Omental fat pad (tissue), 4 donors: ENCODE data around the gene LRRC46. TPM values are rescaled to one million over a fixed set of nuclear protein-coding genes. Genes with fewer than 3 reads are reported as not detected.

Source experiments
- ATAC-seq: fragments of 150-250 bp; one replicate; pipeline ENCODE4 v1.9.1; 2016; ENCODE audit warnings: mild to moderate bottlenecking, moderate library complexity; ENCODE audit not compliant: low FRiP score
- DNase-seq: peaks from one replicate; pipeline ENCODE4 v3.0.0-alpha.2; 2019; ENCODE audit warnings: low spot score
- total RNA-seq, 4 donors: library from RNA; depleted of rRNA; stranded (reverse); fragments of >200 nt; gene quantifications; one replicate each; pipeline ENCODE4 v1.1.0, GENCODE V29; 2016
- TF ChIP-seq, protein P1 (sequence below), 3 donors: fragments of 450-650 bp; IDR thresholded peaks; one replicate each; pipeline ENCODE4 v1.5.1; 2016 to 2017; ENCODE audit warnings: antibody characterized with exemption in 3 of 3, mild to moderate bottlenecking in 3 of 3, moderate library complexity in 2 of 3

LRRC46 gene
- total RNA-seq, 4 donors from 2014 or later = 0.24 TPM; not detected in 3

DNA sequence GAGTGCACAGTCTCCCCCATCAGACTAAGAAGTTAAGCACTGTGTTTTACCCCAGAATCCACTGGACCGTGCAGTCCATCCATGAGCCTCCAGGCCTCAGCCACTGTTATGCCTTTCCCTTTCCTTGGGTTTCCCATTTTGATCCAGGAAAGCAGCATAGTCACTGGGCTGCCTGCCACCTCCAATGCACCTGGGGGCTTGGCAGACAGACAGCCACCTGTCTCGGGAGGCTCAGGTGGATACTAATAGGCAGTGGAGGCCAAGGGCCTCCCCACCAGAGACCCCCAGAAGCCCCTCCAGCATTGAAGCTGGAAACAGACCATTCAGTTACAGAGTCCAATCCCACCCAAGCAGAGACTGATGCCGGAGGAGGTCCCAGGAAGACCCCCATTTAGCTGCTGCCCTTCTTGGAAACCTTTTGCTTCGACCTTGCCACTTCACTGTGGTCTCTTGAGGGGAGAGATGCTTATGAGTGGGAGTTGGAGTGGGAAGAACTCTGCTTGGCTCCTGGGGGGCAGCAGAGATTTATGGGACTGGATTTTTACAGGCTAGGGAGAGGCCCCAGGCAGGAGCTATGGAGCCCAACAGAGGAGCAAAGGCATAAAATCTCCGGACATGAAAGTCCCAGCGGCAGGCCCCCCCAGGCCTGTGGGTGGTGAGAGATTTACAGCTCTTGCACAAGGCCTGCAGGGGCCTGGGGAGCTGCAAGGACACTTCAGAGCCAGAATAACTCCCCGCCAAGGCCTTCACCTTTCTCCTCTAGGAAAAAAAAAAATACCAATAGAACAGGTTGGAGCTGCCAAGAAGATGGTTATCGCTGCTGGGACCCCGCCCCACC is 52.3 kb downstream of the LRRC46 start:
- TF ChIP-seq, protein P1, sequence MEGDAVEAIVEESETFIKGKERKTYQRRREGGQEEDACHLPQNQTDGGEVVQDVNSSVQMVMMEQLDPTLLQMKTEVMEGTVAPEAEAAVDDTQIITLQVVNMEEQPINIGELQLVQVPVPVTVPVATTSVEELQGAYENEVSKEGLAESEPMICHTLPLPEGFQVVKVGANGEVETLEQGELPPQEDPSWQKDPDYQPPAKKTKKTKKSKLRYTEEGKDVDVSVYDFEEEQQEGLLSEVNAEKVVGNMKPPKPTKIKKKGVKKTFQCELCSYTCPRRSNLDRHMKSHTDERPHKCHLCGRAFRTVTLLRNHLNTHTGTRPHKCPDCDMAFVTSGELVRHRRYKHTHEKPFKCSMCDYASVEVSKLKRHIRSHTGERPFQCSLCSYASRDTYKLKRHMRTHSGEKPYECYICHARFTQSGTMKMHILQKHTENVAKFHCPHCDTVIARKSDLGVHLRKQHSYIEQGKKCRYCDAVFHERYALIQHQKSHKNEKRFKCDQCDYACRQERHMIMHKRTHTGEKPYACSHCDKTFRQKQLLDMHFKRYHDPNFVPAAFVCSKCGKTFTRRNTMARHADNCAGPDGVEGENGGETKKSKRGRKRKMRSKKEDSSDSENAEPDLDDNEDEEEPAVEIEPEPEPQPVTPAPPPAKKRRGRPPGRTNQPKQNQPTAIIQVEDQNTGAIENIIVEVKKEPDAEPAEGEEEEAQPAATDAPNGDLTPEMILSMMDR (IDR thresholded peaks at IDR 0.05) = no peak
- DNase-seq = no peak

DNA sequence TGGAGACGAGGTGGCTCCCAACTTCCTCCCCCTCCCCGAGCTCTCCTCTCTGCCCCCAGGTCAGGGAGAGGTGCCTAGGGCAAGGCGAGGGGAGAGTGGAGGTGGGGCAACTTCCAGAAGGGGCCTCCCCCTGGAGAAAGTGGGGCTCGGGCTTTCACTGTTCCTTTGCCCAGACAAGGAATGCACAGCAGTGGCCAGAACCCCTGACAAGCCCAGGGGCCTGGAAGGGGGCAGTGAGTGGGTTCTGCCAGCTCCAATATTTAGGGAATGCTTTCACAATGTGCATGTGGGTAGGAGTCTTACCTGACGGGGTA is 52.9 kb downstream of the LRRC46 start:
- ATAC-seq = no peak
- TF ChIP-seq, protein P1 (IDR thresholded peaks at IDR 0.05) = no peak
- DNase-seq = no peak

More for the DNA sequence above, 52.3 kb downstream of the LRRC46 start:
- ATAC-seq = no peak

DNA sequence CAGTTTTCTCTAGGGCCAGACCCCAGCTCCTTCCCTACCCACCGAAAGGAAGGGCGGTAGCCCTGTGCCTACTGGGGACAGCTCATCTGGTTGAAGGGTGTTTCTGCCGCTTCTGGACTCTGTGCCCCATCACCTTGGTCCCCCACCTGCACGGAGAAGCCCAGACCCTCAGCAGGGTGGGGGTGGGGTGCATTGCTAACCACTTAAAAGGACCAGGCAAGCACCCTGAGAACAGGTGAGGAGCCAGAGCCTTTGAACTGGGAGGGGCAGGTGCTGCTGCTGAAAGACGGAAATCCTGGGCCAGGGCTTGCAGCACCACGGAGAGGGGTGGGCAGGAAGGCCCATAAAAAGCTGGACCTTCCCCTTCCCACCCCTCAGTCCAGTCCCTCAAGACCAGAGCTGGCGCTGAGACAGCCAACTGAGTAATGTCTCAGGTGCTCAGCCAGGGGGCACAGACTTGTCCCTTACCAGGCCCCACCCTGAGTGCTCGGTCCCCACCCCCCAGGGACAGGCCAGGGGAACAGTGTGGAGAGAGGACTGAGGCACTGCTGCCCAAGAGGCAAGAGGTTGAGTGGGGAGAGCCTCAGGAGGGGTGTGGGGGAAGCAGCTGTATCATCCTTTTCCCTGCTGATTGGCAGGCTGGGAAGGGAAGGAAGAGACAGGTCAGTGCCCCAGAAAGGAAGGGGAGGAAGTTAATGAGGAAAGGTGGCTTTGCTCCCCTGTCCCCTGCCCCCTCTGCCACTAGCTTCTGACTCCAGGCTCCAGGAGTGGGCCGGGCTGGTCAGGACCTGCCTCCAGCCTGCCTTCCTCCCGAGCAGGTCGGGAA is 53.6 kb downstream of the LRRC46 start:
- no peak for ATAC-seq
- DNase-seq = no peak

More for the DNA sequence above, 53.6 kb downstream of the LRRC46 start:
- TF ChIP-seq, protein P1 (IDR thresholded peaks at IDR 0.05) = no peak

Other genes starting within 250 kb of the LRRC46 start
- gene KPNB1, start 181.8 kb upstream of the LRRC46 start, total RNA-seq = 100 to 1,000 TPM; 193 to 335 (median 207) TPM
- gene TBKBP1, start 137.5 kb upstream of the LRRC46 start, total RNA-seq = 10 to 100 TPM in 3 of 4 donors, 1 to 10 TPM in 1; 4.0 to 15.6 (median 10.5) TPM
- gene TBX21, start 98.4 kb upstream of the LRRC46 start, total RNA-seq = 1 to 10 TPM in 3 of 4 donors, under 1 TPM in 1; 0.46 to 4.6 (median 2.0) TPM
- 10 to 100 TPM in 1 of 4 donors, 1 to 10 TPM in 3; 2.6 to 13.9 (median 4.6) TPM for gene OSBPL7, start 9.9 kb upstream of the LRRC46 start, total RNA-seq
- gene MRPL10, start 129 bp upstream of the LRRC46 start, total RNA-seq = 10 to 100 TPM; 23.1 to 50.5 (median 36.8) TPM
- 10 to 100 TPM; 43.6 to 72.6 (median 60.3) TPM for gene SCRN2, start 9.6 kb downstream of the LRRC46 start, total RNA-seq
- 1 to 10 TPM in 3 of 4 donors, under 1 TPM in 1; 0.74 to 1.7 (median 1.2) TPM for gene SP6, start 19.5 kb downstream of the LRRC46 start, total RNA-seq
- gene SP2, start 64.6 kb downstream of the LRRC46 start, total RNA-seq = 1 to 10 TPM; 2.9 to 8.5 (median 6.9) TPM
- gene PNPO, start 109.9 kb downstream of the LRRC46 start, total RNA-seq = 10 to 100 TPM; 20.1 to 39.7 (median 30.8) TPM
- 1 to 10 TPM in 2 of 4 donors, not detected in 2; 2.4 to 6.6 TPM for gene PRR15L, start 126.2 kb downstream of the LRRC46 start, total RNA-seq
- gene CDK5RAP3, start 139.4 kb downstream of the LRRC46 start, total RNA-seq = 100 to 1,000 TPM in 2 of 4 donors, 10 to 100 TPM in 2; 72.4 to 156 (median 100) TPM
- gene COPZ2, start 206.1 kb downstream of the LRRC46 start, total RNA-seq = 10 to 100 TPM; 43.8 to 61.8 (median 49.7) TPM
- gene NFE2L1, start 216.7 kb downstream of the LRRC46 start, total RNA-seq = 100 to 1,000 TPM; 144 to 255 (median 168) TPM